WTC11 (cell line): ENCODE data around the gene ATP6V1C2.

Source experiments
- CTCF ChIP-seq: fragments of 200-600 bp; IDR thresholded peaks from 2 replicates; pipeline ENCODE4 v1.8.0; 2022; ENCODE audit warnings: antibody characterized with exemption
- MLX ChIP-seq: sonication (generic); formaldehyde crosslinking; IDR thresholded peaks from 2 replicates; pipeline ENCODE4 v1.8.1; 2023; ENCODE audit warnings: mild to moderate bottlenecking, missing genetic modification reagents, moderate library complexity
- NR2C2 ChIP-seq: sonication (generic); formaldehyde crosslinking; IDR thresholded peaks from 2 replicates; pipeline ENCODE4 v1.8.0; 2022; ENCODE audit warnings: mild to moderate bottlenecking, missing genetic modification reagents
- RELA ChIP-seq: sonication (generic); formaldehyde crosslinking; IDR thresholded peaks from 2 replicates; pipeline ENCODE4 v1.8.1; 2022; ENCODE audit warnings: missing genetic modification reagents, mild to moderate bottlenecking, borderline replicate concordance
- SMAD3 ChIP-seq: sonication (generic); formaldehyde crosslinking; IDR thresholded peaks from 2 replicates; pipeline ENCODE4 v1.8.0; 2022; ENCODE audit warnings: missing genetic modification reagents, mild to moderate bottlenecking, borderline replicate concordance
- SP1 ChIP-seq: sonication (generic); formaldehyde crosslinking; conservative IDR thresholded peaks from 2 replicates; pipeline ENCODE4 v1.8.1; 2022; ENCODE audit warnings: missing genetic modification reagents
- ZNF281 ChIP-seq: sonication (generic); formaldehyde crosslinking; IDR thresholded peaks from 2 replicates; pipeline ENCODE4 v1.8.0; 2023; ENCODE audit warnings: mild to moderate bottlenecking, missing genetic modification reagents
- ZNF416 ChIP-seq: fragments of 250-450 bp; sonication (Bioruptor Pico); IDR thresholded peaks from 2 replicates; pipeline ENCODE4 v1.9.0; 2021; ENCODE audit warnings: mild to moderate bottlenecking, inconsistent platforms
- ZNF423 ChIP-seq: fragments of 250-450 bp; sonication (Bioruptor Pico); IDR thresholded peaks from 2 replicates; pipeline ENCODE4 v2.1.2; 2022; ENCODE audit warnings: mild to moderate bottlenecking, moderate library complexity
- TF ChIP-seq, protein P1 (sequence below): sonication (generic); formaldehyde crosslinking; IDR thresholded peaks from 2 replicates; pipeline ENCODE4 v1.8.1; 2022; ENCODE audit warnings: low read depth, mild to moderate bottlenecking, moderate library complexity, missing genetic modification reagents, borderline replicate concordance
- TF ChIP-seq, protein P2 (sequence below): sonication (generic); formaldehyde crosslinking; IDR thresholded peaks from 2 replicates; pipeline ENCODE4 v1.8.1; 2023; ENCODE audit warnings: mild to moderate bottlenecking, missing genetic modification reagents, moderate library complexity

GRCh38 chr2:10775021-10775780 lies 53.8 kb downstream of the ATP6V1C2 start:
- no peak for TF ChIP-seq CTCF
- TF ChIP-seq SP1 (CRISPR knock-in tag) = no peak
- no peak for TF ChIP-seq RELA
- no peak for TF ChIP-seq MLX
- TF ChIP-seq, protein P1, sequence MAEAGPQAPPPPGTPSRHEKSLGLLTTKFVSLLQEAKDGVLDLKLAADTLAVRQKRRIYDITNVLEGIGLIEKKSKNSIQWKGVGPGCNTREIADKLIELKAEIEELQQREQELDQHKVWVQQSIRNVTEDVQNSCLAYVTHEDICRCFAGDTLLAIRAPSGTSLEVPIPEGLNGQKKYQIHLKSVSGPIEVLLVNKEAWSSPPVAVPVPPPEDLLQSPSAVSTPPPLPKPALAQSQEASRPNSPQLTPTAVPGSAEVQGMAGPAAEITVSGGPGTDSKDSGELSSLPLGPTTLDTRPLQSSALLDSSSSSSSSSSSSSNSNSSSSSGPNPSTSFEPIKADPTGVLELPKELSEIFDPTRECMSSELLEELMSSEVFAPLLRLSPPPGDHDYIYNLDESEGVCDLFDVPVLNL = no peak
- no peak for TF ChIP-seq SMAD3 (CRISPR knock-in tag)
- TF ChIP-seq NR2C2 (CRISPR knock-in tag) = no peak
- TF ChIP-seq ZNF416 (CRISPR knock-in tag) = no peak
- no peak for TF ChIP-seq ZNF281 (CRISPR knock-in tag)
- no peak for TF ChIP-seq ZNF423 (CRISPR knock-in tag)
- TF ChIP-seq, protein P2, sequence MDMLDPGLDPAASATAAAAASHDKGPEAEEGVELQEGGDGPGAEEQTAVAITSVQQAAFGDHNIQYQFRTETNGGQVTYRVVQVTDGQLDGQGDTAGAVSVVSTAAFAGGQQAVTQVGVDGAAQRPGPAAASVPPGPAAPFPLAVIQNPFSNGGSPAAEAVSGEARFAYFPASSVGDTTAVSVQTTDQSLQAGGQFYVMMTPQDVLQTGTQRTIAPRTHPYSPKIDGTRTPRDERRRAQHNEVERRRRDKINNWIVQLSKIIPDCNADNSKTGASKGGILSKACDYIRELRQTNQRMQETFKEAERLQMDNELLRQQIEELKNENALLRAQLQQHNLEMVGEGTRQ (CRISPR knock-in tag) = no peak
